Activated naive CD8-positive, alpha-beta T cell treated with anti-CD3 and anti-CD28 coated beads for 36 hours (primary cell): ENCODE data around the gene PSMA1. TPM values are rescaled to one million over a fixed set of nuclear protein-coding genes. Genes with fewer than 3 reads are reported as not detected.
"Not testable (repeated sequence)": the region's sequence is repeated elsewhere in the genome, so short reads cannot be mapped to it uniquely, and the experiment has no call there.

Experiments
- DNase-seq: peaks from one replicate; pipeline ENCODE4 v3.0.0; 2021
- H3K27ac Mint-ChIP-seq: one replicate; pipeline ENCODE4 v1.8.0; 2022; ENCODE audit warnings: mild to moderate bottlenecking, moderate library complexity, mixed read lengths
- H3K27me3 Mint-ChIP-seq: one replicate; pipeline ENCODE4 v1.8.0; 2022; ENCODE audit warnings: mild to moderate bottlenecking, mixed read lengths
- H3K36me3 Mint-ChIP-seq: one replicate; pipeline ENCODE4 v1.8.0; 2021; ENCODE audit warnings: mild to moderate bottlenecking, mixed read lengths
- H3K4me1 Mint-ChIP-seq: one replicate; pipeline ENCODE4 v1.8.0; 2021; ENCODE audit warnings: mixed read lengths
- H3K4me3 Mint-ChIP-seq: one replicate; pipeline ENCODE4 v1.8.0; 2022; ENCODE audit warnings: mild to moderate bottlenecking, moderate library complexity, mixed read lengths
- H3K9me3 Mint-ChIP-seq: one replicate; pipeline ENCODE4 v1.8.0; 2022; ENCODE audit warnings: mixed read lengths
- total RNA-seq, 2 experiments: library from RNA; stranded (reverse); gene quantifications; one replicate each; pipeline ENCODE4 v1.2.3, GENCODE V29; 2021

PSMA1 gene
- total RNA-seq, 2 experiments from 2014 or later = 355 to 367 TPM

DNA sequence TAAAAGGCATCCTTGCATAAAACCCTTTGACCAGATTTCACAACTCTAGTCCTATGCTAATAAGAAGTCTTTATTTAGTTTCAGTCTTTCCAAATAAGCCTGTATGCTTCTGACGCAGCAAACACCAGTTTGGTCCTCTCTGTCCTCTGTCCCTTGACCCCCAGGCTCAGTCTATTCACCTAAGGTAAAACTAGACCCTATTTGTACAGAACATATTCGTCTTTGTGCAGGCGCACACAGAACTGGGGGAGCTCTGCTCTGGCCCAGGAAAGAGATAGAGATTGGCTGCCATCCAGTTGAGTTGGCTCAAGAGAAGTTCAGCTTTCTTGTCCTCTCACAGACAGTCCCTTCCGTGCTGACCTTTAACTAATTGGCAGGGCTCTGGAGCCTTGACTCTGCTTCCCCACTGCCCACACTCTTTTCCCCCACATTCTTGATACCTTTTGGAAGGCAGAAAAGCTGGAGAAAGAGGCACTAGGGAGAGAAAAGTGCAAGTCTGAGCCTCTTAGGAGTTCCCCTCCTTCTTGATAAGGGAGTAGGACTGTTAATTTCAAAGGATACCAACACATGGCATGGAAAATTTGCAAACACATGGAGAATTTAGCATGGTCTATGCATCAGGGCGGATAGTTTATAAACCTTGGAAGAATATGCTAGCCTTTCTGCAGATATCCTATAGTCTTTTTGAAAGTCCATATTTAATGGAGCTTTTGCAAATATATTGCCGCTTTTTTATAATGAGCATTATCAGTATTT lies 21.2 kb upstream of the PSMA1 start:
- H3K4me1 Mint-ChIP-seq = peaks cover 54% of the 10 kb centered on the region

DNA sequence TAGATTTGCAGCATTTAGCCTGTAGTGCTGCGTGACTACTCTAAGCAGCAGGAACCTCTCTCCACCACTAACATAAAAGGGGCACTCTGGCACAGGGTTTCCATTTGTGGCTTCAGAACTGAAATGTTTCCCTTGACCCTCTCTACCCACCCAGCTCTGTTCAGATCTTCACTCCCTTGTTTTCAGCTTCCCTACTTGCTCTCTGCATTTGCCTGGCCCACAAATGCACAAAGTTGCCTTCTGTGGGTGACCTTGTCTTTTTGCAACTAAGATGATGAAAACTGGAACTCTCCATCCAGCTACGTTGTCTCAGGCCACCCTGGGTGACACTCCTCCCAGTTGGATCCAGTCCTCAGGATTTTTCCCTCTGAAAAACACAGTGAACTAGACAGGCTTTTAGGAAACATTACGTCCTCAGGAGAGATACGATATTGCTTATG lies 19.8 kb upstream of the PSMA1 start:
- peak overlapping the region; percentile 35 for H3K4me3 Mint-ChIP-seq
- H3K9me3 Mint-ChIP-seq = peaks cover 3% of the 10 kb centered on the region
- DNase-seq = peak; percentile 9
- peak overlapping the region; percentile 76 for H3K27ac Mint-ChIP-seq
- H3K4me1 Mint-ChIP-seq = peaks cover 48% of the 10 kb centered on the region
- H3K27me3 Mint-ChIP-seq = no peaks in the 10 kb centered on the region
- peaks cover 32% of the 10 kb centered on the region for H3K36me3 Mint-ChIP-seq

More for the DNA sequence above, 21.2 kb upstream of the PSMA1 start:
- DNase-seq = no peak
- H3K36me3 Mint-ChIP-seq = peaks cover 36% of the 10 kb centered on the region
- no peak overlapping the region for H3K27ac Mint-ChIP-seq
- no peak overlapping the region for H3K4me3 Mint-ChIP-seq
- H3K9me3 Mint-ChIP-seq = peaks cover 7% of the 10 kb centered on the region
- H3K27me3 Mint-ChIP-seq = no peaks in the 10 kb centered on the region

DNA sequence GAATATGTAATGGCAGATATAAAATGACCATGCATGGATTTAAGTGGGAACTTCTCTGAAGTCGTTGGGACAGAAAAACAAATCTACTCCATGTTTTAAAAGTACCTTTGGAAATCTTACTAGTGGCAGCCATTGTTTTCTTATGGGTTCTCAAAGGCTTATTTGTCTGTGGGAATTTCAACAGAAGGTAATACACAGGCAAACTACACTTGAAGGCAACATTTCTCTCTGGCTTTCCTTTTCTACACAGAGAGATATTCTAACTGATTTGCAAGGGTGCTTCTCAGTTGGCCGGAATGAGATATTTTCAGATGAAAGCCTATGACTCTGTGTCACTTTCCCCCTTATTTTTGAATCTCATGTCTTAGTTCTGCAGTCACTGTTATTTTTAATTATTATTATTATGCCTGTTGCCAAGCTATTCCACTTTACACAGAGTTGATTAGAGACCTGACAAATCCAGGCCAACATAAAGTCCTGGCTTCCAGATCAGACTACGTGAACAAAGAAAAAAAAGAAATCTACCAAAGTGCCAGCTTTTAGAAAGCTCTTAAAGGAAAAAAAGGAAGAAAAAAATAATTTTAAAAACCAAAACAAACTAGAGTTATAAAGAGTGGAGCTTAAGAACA lies 18.9 kb upstream of the PSMA1 start:
- peaks cover 41% of the 10 kb centered on the region for H3K4me1 Mint-ChIP-seq
- no peaks in the 10 kb centered on the region for H3K9me3 Mint-ChIP-seq
- no peak for DNase-seq
- peak overlapping the region; percentile 57 for H3K27ac Mint-ChIP-seq
- no peaks in the 10 kb centered on the region for H3K27me3 Mint-ChIP-seq
- peaks cover 26% of the 10 kb centered on the region for H3K36me3 Mint-ChIP-seq
- H3K4me3 Mint-ChIP-seq = peak overlapping the region; percentile 22

DNA sequence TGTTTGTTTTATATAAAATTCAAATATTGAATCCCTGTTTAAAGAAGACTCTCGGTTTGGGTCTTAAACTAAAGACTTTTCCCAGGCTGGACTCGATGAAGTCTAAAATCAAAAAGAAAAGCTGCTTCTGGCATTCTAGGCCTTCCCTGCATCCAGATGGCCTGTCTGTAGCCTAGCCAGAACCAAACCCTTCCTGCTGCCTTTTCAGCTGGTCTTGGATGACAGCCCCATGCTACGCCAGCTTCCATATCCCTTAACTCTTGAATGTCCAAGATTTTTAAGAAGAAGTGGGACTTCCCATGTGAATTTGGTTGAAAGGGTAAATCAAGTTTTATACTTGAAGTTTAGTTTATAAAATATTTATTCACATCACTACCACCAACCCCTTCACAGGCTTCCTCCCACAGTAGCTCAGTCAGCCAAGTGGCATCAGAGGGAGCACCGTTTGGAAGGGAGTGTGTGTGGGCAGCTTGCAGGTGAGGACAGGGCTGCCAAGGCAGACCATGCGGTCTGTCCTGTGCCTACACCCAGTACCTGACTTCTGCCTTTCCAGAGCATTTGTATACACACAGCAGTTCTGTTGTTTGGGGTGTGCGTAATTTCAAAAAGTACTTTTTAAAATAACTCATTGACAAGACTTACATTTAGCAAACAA lies 18.2 kb upstream of the PSMA1 start:
- Mint-ChIP-seq H3K4me1 (peaks cover 41% of the 10 kb centered on the region), H3K27me3 (no peaks in the 10 kb centered on the region), H3K4me3 (no peak overlapping the region), H3K27ac (peak overlapping the region; percentile 34), H3K9me3 (no peaks in the 10 kb centered on the region), H3K36me3 (peaks cover 22% of the 10 kb centered on the region)
- DNase-seq = no peak

DNA sequence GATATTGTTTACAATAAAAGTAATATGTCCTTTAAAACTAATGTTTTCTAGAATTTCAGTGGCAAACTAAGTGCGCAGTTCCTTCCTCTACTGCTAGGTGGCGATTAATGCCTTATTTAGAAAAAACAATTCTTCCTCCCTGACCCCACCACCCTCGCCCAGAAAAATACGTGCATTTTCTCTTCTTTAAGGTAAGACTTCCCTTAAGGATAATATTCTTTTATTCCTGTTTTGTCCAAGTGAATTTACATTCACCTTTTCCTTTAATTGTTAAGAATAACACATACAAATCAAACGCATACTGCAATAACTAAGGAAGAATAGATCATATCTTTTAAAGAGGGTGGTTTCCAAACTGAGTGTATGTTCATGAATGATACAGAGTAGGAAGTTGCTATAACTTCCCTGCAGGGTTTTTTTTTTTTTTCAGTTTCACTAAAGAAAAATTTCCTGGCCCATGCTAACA lies 17.0 kb upstream of the PSMA1 start:
- peak overlapping the region; percentile 88 for H3K27ac Mint-ChIP-seq
- H3K36me3 Mint-ChIP-seq = peaks cover 20% of the 10 kb centered on the region
- H3K4me3 Mint-ChIP-seq = peak overlapping the region; percentile 74
- no peaks in the 10 kb centered on the region for H3K9me3 Mint-ChIP-seq
- no peaks in the 10 kb centered on the region for H3K27me3 Mint-ChIP-seq
- H3K4me1 Mint-ChIP-seq = peaks cover 41% of the 10 kb centered on the region
- peak; percentile 14 for DNase-seq

DNA sequence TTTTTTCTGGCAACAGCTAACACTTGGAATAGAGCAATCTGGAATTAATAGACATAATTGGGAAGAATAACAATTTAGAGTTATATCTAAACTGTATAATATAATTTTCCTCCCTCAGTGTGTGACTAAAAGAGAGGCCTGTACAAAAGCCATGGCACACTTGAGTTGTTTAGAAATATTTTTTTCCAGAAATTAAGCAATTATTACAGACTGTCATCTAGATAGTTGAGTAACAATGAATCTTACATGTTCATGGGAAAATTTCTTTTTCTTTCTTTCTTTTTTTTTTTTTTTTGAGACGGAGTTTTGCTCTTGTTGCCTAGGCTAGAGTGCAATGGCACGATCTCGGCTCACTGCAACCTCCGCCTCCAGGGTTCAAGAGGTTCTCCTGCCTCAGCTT lies 15.0 kb upstream of the PSMA1 start:
- DNase-seq, H3K9me3 Mint-ChIP-seq, H3K4me3 Mint-ChIP-seq, H3K27me3 Mint-ChIP-seq, H3K27ac Mint-ChIP-seq: not testable (repeated sequence)
- H3K4me1 Mint-ChIP-seq = peaks cover 28% of the 10 kb centered on the region
- H3K36me3 Mint-ChIP-seq = peaks cover 18% of the 10 kb centered on the region

DNA sequence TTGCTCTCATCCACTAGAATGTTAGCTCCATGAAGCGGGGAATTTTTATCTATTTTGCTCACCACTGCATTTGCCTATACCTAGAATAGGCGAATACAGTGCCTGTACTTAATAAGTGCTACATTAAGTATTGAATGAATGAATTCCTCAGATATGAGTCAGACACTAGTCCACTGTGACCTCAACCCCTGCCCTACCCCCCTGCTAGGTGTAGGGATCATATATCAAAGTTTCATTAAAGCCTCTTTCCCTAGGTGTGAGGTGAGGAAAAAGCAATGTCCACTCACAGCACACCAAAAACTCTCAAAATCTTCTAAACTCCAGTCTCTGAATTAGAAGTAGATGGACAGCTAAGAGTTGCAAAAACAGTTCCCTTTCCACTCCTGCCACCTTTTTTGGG lies 9.8 kb upstream of the PSMA1 start:
- DNase-seq = no peak
- H3K36me3 Mint-ChIP-seq = peaks cover 8% of the 10 kb centered on the region
- H3K27me3 Mint-ChIP-seq = no peaks in the 10 kb centered on the region
- no peak overlapping the region for H3K27ac Mint-ChIP-seq
- no peaks in the 10 kb centered on the region for H3K4me1 Mint-ChIP-seq
- no peak overlapping the region for H3K4me3 Mint-ChIP-seq
- no peaks in the 10 kb centered on the region for H3K9me3 Mint-ChIP-seq

DNA sequence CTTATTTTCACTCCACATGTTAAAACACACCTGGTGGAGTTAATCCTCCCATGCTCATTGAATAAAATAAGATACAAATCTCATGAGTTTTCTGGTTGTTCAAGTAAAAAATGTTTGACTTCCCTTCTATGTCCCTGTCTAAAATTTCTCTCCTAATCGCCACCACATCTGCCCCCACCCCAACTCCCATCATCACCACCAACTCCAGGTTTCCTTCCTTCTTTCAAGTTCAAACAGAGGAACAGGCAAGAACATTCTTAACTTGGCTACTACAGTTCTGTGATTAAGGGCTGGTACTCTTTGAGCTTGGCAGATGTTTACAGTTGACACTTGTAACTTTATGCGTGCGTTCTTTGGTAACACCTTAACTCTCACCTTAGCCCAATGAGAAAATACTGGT lies 9.1 kb upstream of the PSMA1 start:
- peaks cover 8% of the 10 kb centered on the region for H3K36me3 Mint-ChIP-seq
- no peak for DNase-seq
- H3K4me3 Mint-ChIP-seq = no peak overlapping the region
- no peak overlapping the region for H3K27ac Mint-ChIP-seq
- H3K4me1 Mint-ChIP-seq = no peaks in the 10 kb centered on the region
- no peaks in the 10 kb centered on the region for H3K27me3 Mint-ChIP-seq
- no peaks in the 10 kb centered on the region for H3K9me3 Mint-ChIP-seq

DNA sequence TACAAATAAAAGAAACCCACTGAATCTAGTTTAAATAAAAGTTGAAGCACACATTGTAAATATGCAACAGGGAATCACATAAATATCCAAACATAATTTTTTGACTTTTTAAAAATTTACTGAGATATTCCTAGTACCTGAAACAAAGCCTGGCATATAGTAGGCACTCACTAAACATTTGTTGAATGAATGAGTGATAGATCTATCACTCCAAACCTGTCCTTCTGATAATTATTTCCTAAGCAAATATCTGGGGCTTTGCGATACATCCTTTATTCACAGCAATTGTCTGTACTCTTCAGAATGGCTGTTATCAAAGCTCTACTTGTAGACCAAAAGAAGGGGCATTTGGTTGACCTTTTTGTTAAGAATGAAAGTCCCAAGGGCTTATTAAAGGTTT lies 2.6 kb upstream of the PSMA1 start:
- Mint-ChIP-seq H3K36me3 (peaks cover 23% of the 10 kb centered on the region), H3K9me3 (no peaks in the 10 kb centered on the region), H3K27me3 (no peaks in the 10 kb centered on the region), H3K27ac (no peak overlapping the region), H3K4me1 (peaks cover 7% of the 10 kb centered on the region), H3K4me3 (no peak overlapping the region)
- DNase-seq = no peak

DNA sequence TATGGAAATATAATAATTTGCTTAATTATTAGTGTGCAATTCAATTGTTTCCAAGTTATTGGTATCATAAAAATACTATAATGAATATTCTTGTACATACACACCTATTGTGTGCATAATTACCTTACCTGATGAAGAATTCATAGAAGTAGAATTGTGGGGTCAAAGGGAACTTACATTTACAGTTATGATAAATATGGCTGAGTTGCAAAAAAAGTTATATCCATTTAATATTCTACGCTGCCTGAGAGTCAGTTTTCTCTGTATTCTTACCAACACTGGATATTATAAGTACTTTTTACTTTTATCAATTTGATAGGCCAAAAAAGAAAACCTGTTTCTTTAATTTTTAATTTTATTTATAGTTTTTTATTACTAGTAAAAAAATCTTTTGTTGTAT lies 2.1 kb upstream of the PSMA1 start:
- DNase-seq = no peak
- Mint-ChIP-seq H3K9me3 (no peaks in the 10 kb centered on the region), H3K27ac (no peak overlapping the region), H3K36me3 (peaks cover 23% of the 10 kb centered on the region), H3K4me1 (peaks cover 11% of the 10 kb centered on the region), H3K4me3 (no peak overlapping the region), H3K27me3 (no peaks in the 10 kb centered on the region)

DNA sequence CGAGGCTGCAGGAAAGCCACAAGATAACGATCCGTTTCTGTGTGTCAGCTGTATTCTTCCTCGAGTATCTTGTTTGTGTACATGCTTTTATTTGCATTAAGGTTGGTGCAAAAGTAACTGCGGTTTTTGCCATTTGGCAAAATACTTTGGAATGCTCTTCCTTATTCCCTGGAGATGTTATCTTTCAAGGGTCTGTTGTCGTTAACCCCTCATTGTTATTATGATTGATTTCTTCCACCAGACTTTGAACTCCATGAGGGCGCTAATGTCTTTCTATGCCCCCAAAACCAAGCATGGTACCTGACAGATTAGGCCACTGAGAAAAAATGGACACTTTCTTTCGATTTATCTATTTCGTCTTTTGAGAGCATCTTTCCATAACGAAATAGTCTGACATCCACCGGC lies 563 bp upstream of the PSMA1 start:
- H3K9me3 Mint-ChIP-seq = no peaks in the 10 kb centered on the region
- H3K27ac Mint-ChIP-seq = peak overlapping the region; percentile 96
- peaks cover 14% of the 10 kb centered on the region for H3K4me1 Mint-ChIP-seq
- H3K36me3 Mint-ChIP-seq = peaks cover 23% of the 10 kb centered on the region
- H3K27me3 Mint-ChIP-seq = no peaks in the 10 kb centered on the region
- DNase-seq = no peak
- H3K4me3 Mint-ChIP-seq = peak overlapping the region; percentile 82

DNA sequence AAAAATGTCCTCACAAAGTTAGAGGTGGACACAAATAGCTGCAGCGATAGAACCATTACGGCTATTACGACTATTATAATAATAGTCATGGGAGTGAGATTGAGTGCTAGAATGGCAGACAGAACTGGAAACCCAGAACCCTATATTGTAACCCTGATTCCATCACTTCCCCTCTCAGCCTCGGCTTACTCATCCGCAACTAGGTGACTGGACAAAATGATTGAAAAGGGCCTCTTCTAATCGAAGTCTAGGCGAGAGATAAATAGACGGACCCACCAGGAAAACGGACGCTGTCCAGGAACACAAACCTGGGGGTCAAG lies 629 bp downstream of the PSMA1 start:
- Mint-ChIP-seq H3K36me3 (peaks cover 25% of the 10 kb centered on the region), H3K27me3 (no peaks in the 10 kb centered on the region), H3K4me1 (peaks cover 16% of the 10 kb centered on the region), H3K27ac (peak overlapping the region; percentile 96), H3K4me3 (peak overlapping the region; percentile 82), H3K9me3 (no peaks in the 10 kb centered on the region)
- DNase-seq = no peak

DNA sequence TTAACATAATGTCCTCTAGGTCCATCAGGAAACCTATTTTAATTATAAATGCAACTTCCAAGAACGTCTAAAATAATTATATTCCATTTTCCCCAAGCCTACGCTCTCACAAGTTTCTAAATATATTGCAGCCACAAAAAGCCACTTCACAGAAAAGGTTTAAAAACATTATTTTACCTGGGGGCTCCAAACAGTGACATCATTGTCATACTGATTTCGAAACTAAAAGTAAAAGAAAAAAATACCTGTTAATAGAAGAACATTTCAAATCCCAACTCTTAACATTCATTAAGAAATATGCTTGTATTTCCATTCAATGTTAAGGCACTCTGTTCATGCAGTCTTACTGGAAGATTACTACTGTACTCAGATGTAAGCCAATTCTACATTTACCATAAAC lies 1.4 kb downstream of the PSMA1 start:
- no peak for DNase-seq
- Mint-ChIP-seq H3K9me3 (no peaks in the 10 kb centered on the region), H3K4me1 (peaks cover 16% of the 10 kb centered on the region), H3K4me3 (peak overlapping the region; percentile 82), H3K36me3 (peaks cover 28% of the 10 kb centered on the region), H3K27ac (peak overlapping the region; percentile 96), H3K27me3 (no peaks in the 10 kb centered on the region)

DNA sequence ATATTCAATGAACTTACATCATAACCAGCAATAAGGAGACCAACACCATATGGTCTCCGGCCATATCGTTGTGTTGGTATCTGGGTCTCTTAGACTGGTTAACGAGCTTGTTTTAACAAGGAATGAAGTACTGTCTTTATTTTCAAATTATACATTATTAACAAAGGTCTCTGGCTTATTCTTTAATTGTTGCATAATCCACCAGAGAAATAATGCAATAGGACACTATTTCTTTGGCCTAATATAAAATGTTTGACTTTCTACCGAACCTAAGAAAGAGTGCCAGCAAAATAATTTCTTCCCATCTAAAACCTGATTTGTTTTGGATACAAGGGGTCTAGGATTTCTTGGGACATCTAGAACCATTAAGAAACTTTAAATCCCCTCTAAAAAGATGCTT lies 6.4 kb downstream of the PSMA1 start:
- Mint-ChIP-seq H3K4me1 (peaks cover 24% of the 10 kb centered on the region), H3K36me3 (peaks cover 40% of the 10 kb centered on the region), H3K27me3 (no peaks in the 10 kb centered on the region), H3K4me3 (no peak overlapping the region), H3K9me3 (no peaks in the 10 kb centered on the region), H3K27ac (no peak overlapping the region)
- no peak for DNase-seq

DNA sequence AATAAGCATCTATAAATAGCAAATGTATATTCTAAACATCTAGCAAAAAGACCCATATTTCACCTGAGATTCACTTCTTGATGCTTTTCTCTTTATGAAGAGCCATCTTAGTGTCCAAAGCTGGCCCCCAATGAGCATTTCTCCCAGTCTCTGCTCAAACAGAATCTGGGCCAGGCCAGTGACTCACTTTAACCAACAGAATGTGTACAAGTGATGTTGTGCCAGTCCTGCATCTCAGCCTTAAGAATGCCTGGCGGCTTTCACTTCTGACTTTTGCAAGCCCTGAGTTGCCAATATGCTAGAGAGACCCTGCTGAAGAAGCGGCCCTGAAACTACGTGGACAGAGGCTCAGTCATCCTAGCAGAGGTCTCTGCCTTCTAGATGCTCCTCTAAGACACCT lies 13.7 kb downstream of the PSMA1 start:
- Mint-ChIP-seq H3K27me3 (no peaks in the 10 kb centered on the region), H3K4me3 (no peak overlapping the region), H3K4me1 (peaks cover 15% of the 10 kb centered on the region), H3K36me3 (peaks cover 44% of the 10 kb centered on the region), H3K27ac (peak overlapping the region; percentile 40), H3K9me3 (no peaks in the 10 kb centered on the region)
- no peak for DNase-seq
